ENCODE data around the gene SOS1. TPM values are rescaled to one million over a fixed set of nuclear protein-coding genes. Genes with fewer than 3 reads are reported as not detected.
"Not testable (repeated sequence)": the region's sequence is repeated elsewhere in the genome, so short reads cannot be mapped to it uniquely, and the experiment has no call there.

Gene SOS1
- total and polyA plus RNA-seq, 2 experiments from 2014 or later = 5.0 to 22.0 TPM

DNA sequence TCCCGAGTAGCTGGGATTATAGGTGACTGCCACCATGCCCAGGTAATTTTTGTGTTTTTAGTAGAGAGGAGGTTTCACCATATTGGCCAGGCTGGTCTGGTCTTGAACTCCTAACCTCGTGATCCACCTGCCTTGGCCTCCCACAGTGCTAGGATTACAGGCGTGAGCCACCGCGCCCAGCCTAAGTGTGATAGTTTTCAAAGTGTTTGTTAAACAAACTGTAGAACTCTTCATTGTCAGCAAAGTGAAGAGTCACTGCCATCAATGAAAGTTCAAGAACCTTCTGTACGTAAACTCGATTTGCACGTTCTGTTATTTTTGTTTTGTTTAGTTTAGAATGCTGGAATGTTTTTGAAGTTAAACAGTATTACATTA, 18.0 kb upstream of the SOS1 start:
- H3K27ac ChIP-seq = no peak overlapping the region
- no peaks in the 10 kb centered on the region for H3F3A ChIP-seq (ENCODE audit: insufficient read depth)
- no peak for DNase-seq
- no peaks in the 10 kb centered on the region for H4K20me1 ChIP-seq (ENCODE audit: insufficient read depth)
- H3K27me3 ChIP-seq (replicated peaks; ENCODE audit: insufficient read depth) = no peaks in the 10 kb centered on the region
- WGBS, 2 experiments (ENCODE audit: low coverage in 1 of 2, low lambda C conversion rate in 2 of 2, missing lambda C conversion rate in 2 of 2) = 92 to 93% methylated on average over 8 of the region's 8 CpGs
- H3K79me2 ChIP-seq (ENCODE audit: insufficient read depth) = no peaks in the 10 kb centered on the region
- no peaks in the 10 kb centered on the region for H3K36me3 ChIP-seq (ENCODE audit: low read depth)
- 0 out of 2 replicates have a peak, but pooled peaks cover 7% of the 10 kb centered on the region for H3K4me1 ChIP-seq (ENCODE audit: insufficient read depth)
- H3K9me3 ChIP-seq (ENCODE audit: low read depth) = no peaks in the 10 kb centered on the region
- no peak overlapping the region for H3K9ac ChIP-seq
- H2AFZ ChIP-seq = no peak overlapping the region
- H3K4me3 ChIP-seq = no peak overlapping the region
- no peak for TF ChIP-seq EZH2phosphoT487 (IDR thresholded peaks at IDR 0.05; ENCODE audit: insufficient read depth, low read depth)
- no peak for TF ChIP-seq EZH2 (IDR thresholded peaks at IDR 0.05; ENCODE audit: insufficient read depth, poor library complexity, severe bottlenecking)
- no peaks in the 10 kb centered on the region for H3K9me2 ChIP-seq (ENCODE audit: insufficient read depth)
- in situ Hi-C loops (cut with MboI) = no loop called here
- H3K4me2 ChIP-seq (ENCODE audit: unreplicated experiment) = no peak overlapping the region

DNA sequence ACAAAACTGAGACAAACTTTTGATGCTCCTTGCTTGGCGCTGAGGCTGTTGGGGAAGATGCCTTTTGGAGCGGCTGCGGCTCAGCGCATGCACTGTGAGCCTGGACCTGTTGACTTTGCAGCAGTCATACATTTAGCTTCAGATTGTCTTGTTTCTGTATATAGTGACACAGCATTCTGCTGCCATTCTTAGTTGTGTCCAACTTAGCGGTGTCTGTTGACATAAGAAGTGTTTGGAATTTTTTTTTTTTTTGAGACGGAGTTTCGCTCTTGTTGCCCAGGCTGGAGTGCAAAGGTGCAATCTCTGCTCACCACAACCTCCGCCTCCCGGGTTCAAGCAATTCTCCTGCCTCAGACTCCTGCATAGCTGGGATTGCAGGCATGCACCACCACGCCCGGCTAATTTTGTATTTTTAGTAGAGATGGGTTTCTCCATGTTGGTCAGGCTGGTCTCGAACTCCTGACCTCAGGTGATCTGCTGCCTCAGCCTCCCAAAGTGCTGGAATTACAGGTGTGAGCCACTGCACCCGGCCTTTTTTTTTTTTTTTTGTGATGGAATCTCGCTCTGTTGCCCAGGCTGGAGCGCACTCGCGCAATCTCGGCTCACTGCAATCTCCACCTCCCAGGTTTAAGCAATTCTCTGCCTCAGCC, 17.5 kb upstream of the SOS1 start:
- H3F3A ChIP-seq (ENCODE audit: insufficient read depth); H3K79me2 ChIP-seq (ENCODE audit: insufficient read depth); in situ Hi-C loops (cut with MboI); H2AFZ ChIP-seq; H3K4me2 ChIP-seq (ENCODE audit: unreplicated experiment); H3K27ac ChIP-seq; H3K27me3 ChIP-seq (replicated peaks; ENCODE audit: insufficient read depth); H3K4me1 ChIP-seq (ENCODE audit: insufficient read depth); H3K36me3 ChIP-seq (ENCODE audit: low read depth); H3K9me3 ChIP-seq (ENCODE audit: low read depth); DNase-seq; H3K9me2 ChIP-seq (ENCODE audit: insufficient read depth); H3K9ac ChIP-seq; H4K20me1 ChIP-seq (ENCODE audit: insufficient read depth); H3K4me3 ChIP-seq: not testable (repeated sequence)
- WGBS, 2 experiments (ENCODE audit: low coverage in 1 of 2, low lambda C conversion rate in 2 of 2, missing lambda C conversion rate in 2 of 2) = 90 to 93% methylated on average over 15 to 18 of the region's 18 CpGs

DNA sequence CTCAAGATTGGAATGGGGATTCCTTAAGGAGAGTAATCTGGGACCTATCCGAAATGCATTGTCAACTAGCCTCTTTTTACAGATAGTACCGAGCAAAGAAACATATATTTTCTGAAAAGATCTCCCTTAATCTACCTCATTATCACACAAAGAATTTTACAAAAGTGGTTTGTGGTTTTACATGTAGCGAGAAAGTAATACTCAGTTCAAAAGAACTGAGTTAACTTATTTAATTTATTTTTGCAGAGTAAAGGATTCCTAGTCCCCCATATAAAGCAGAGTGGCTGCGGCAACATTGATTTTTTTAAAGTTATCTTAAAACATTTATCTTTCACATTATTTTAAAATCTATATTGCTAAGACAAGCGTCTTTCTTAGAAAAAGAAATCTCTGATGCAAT, 15.9 kb upstream of the SOS1 start:
- in situ Hi-C loops (cut with MboI) = no loop called here
- Histone ChIP-seq H4K20me1 (ENCODE audit: insufficient read depth) (no peaks in the 10 kb centered on the region), H3K36me3 (ENCODE audit: low read depth) (no peaks in the 10 kb centered on the region), H3K4me3 (no peak overlapping the region), H3K27ac (no peak overlapping the region), H2AFZ (no peak overlapping the region), H3K4me2 (ENCODE audit: unreplicated experiment) (no peak overlapping the region), H3K9me3 (ENCODE audit: low read depth) (no peaks in the 10 kb centered on the region), H3F3A (ENCODE audit: insufficient read depth) (no peaks in the 10 kb centered on the region), H3K79me2 (ENCODE audit: insufficient read depth) (no peaks in the 10 kb centered on the region), H3K4me1 (ENCODE audit: insufficient read depth) (0 out of 2 replicates have a peak, but pooled peaks cover 2% of the 10 kb centered on the region), H3K27me3 (replicated peaks; ENCODE audit: insufficient read depth) (no peaks in the 10 kb centered on the region), H3K9ac (no peak overlapping the region), H3K9me2 (ENCODE audit: insufficient read depth) (no peaks in the 10 kb centered on the region)
- TF ChIP-seq EZH2 (IDR thresholded peaks at IDR 0.05; ENCODE audit: insufficient read depth, poor library complexity, severe bottlenecking) (no peak), EZH2phosphoT487 (IDR thresholded peaks at IDR 0.05; ENCODE audit: insufficient read depth, low read depth) (no peak)
- DNase-seq = no peak
- WGBS, 2 experiments (ENCODE audit: low coverage in 1 of 2, low lambda C conversion rate in 2 of 2, missing lambda C conversion rate in 2 of 2) = 88 to 91% methylated on average over 5 of the region's 5 CpGs

DNA sequence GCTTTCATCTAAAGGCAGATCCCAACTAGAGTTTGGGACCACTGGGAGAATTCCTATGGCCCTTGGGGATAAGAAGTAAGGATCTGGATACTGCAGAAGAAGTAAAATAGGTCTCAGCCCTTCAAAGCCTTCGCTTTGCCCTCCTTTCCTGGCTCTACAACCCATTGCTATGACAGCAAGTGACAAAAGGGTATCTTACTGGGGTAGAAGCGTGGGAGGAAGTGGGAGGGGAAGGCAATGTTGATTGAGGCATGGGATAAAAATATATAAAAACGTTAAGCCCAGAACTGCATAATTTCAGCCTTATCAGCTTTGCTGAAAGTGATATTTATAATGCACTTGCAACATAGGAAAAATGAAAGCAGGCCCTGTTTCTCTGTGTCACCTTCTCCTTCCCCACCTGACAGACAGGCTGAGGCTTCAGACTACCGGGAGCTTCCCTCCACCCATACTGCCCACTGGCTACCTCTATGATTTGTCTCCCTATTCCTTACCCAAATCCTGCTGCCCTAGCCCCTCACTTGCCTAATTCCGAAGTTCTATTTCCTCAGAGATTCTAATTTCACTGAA, 14.9 kb upstream of the SOS1 start:
- Histone ChIP-seq H3K9ac (no peak overlapping the region), H3K27ac (no peak overlapping the region), H3K36me3 (ENCODE audit: low read depth) (no peaks in the 10 kb centered on the region), H3K9me3 (ENCODE audit: low read depth) (no peaks in the 10 kb centered on the region), H4K20me1 (ENCODE audit: insufficient read depth) (no peaks in the 10 kb centered on the region), H3F3A (ENCODE audit: insufficient read depth) (no peaks in the 10 kb centered on the region), H2AFZ (no peak overlapping the region), H3K4me1 (ENCODE audit: insufficient read depth) (no peaks in the 10 kb centered on the region), H3K4me2 (ENCODE audit: unreplicated experiment) (no peak overlapping the region), H3K4me3 (no peak overlapping the region), H3K9me2 (ENCODE audit: insufficient read depth) (no peaks in the 10 kb centered on the region), H3K79me2 (ENCODE audit: insufficient read depth) (no peaks in the 10 kb centered on the region), H3K27me3 (replicated peaks; ENCODE audit: insufficient read depth) (no peaks in the 10 kb centered on the region)
- in situ Hi-C loops (cut with MboI) = no loop called here
- no peak for TF ChIP-seq EZH2 (IDR thresholded peaks at IDR 0.05; ENCODE audit: insufficient read depth, poor library complexity, severe bottlenecking)
- no peak for TF ChIP-seq EZH2phosphoT487 (IDR thresholded peaks at IDR 0.05; ENCODE audit: insufficient read depth, low read depth)
- no peak for DNase-seq
- 69% methylated on average over 5 of the region's 5 CpGs for WGBS, 2 experiments (ENCODE audit: low coverage in 1 of 2, low lambda C conversion rate in 2 of 2, missing lambda C conversion rate in 2 of 2)

Data from GM23248 (cell line).